OCI-M2 (cell line): ENCODE measurements around the gene RYR1.
"Not testable (repeated sequence)": the region's sequence is repeated elsewhere in the genome, so short reads cannot be mapped to it uniquely, and the experiment has no call there.

ENCODE experiments used
- DNase-seq: peaks from one replicate; lab custom pipeline; 2025; ENCODE audit not compliant: unreplicated experiment; lab: John Stamatoyannopoulos, UW

Gene RYR1

DNA sequence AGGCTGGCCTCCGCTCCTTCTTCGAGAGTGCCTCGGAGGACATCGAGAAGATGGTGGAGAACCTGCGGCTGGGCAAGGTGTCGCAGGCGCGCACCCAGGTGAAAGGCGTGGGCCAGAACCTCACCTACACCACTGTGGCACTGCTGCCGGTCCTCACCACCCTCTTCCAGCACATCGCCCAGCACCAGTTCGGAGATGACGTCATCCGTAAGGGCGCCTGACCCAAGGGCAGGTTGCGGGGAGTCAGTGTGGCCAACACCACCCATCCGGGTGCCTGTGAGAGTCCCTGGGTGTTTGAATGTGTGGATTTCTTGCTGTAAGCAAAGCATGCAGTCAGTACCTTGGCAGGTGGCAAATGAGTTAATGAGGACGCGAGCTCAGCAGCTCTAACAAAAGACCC is 78.8 kb downstream of the RYR1 start:
- DNase-seq, result no peak

DNA sequence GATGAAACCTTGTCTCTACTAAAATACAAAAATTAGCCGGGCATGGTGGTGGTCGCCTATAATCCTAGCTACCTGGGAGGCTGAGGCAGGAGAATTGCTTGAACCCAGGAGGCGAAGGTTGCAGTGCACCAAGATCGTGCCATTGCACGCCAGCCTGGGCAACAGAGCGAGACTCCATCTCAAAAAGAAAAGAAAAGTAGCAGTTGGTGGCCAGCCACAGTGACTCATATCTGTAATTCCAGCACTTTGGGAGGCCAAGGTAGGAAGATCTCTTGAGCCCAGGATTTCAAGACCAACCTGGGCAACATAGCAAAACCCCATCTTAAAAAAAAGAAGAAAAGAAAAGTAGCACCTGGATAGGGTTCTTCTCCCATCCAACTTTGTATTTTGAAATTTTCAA is 79.7 kb downstream of the RYR1 start:
- DNase-seq, result not testable (repeated sequence)

DNA sequence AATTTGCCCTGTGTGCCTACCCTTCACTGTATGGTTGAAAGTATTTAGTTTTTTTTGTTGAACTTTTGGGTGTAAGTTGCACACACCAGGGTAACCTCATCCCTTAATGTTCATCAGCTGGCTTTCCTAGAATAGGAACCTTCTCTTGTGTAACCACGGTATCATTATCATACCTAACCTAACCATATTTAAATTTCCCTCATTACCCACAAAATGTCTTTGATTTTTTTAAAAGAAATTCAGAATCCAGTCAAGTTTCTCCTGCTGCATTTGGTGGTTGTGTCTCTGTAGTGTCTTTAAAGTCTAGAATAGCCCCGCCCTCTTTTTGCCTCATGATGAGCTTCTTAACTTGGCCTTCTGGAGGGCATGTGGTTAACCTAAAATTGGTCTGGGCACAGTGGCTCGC is 80.3 kb downstream of the RYR1 start:
- DNase-seq, result no peak

DNA sequence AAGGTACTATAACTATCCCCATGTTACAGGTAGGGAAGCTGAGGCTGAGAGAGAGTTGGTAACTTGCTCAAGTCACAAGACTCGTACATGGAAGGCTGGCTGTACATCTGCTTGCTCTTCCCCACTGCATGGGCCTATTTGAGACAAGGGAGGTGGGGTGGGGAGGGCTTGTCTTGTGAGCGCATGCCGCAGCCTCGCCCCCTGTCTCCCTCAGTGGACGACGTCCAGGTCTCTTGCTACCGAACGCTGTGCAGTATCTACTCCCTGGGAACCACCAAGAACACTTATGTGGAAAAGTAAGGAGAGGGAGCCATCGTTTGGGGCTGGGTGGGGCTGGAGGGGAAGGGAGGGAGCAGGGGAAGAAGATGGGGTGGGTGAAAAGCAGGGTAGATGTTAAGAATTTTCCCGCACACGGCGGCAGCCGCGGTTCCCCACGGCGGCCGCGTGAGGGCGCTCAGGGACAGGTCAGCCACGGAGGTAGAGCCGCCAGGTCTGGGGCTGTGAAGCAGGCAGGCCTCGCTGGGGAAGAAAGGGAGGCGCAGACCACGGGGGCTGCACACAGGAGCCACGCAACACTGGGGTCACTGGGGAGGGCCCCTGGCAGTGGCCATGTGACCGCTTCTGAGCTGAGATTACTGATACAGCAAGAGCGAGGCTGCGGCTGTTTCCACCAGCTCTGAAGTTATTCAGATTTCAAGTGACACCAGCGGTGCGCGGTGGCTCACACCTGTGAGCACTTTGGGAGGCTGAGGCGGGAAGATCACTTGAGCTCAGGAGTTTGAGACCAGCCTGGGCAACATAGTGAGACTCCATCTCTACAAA is 81.5 kb downstream of the RYR1 start:
- DNase-seq, result peak; percentile 56

- DNase-seq, result no peak
Observed at GRCh38 chr19:38515896-38516295, 82.4 kb downstream of the RYR1 start.

GRCh38 chr19:38516802-38517201 is 83.3 kb downstream of the RYR1 start:
- no peak for DNase-seq

DNA sequence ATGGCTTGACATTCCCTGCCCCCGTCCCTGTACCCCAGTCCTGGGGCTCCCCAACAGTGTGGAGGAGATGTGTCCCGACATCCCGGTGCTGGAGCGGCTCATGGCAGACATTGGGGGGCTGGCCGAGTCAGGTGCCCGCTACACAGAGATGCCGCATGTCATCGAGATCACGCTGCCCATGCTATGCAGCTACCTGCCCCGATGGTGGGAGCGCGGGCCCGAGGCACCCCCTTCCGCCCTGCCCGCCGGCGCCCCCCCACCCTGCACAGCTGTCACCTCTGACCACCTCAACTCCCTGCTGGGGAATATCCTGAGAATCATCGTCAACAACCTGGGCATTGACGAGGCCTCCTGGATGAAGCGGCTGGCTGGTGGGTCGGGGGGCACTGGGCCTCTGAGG is 83.8 kb downstream of the RYR1 start:
- no peak for DNase-seq

GRCh38 chr19:38517980-38518379 is 84.5 kb downstream of the RYR1 start:
- not testable (repeated sequence) for DNase-seq

DNA sequence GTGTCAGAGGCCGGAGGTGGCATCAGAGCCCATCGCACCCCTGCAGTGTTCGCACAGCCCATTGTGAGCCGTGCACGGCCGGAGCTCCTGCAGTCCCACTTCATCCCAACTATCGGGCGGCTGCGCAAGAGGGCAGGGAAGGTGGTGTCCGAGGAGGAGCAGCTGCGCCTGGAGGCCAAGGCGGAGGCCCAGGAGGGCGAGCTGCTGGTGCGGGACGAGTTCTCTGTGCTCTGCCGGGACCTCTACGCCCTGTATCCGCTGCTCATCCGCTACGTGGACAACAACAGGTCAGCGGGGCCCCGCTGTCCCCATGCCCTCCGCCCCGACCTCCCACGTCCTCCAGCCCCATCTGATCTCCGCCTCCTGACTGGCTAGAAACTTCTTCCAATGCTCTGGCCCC is 85.7 kb downstream of the RYR1 start:
- DNase-seq, result no peak

DNA sequence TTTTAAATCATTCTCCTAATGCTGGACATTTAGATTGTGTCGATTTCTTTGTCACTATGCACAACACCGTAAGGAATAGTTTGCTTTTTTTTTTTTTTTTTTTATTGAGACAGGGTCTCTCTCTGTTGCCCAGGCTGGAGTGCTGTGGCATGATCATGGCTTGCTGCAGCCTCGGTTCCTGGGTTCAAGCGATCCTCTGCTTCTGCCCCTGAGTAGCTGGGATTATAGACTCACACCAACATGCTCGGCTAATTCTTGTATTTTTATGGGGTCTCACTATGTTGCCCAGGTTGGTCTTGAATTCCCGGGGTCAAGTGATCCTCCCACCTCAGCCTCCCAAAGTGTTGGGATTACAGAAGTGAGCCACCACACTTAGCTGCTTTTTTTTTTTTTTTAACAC is 86.5 kb downstream of the RYR1 start:
- DNase-seq, result no peak

DNA sequence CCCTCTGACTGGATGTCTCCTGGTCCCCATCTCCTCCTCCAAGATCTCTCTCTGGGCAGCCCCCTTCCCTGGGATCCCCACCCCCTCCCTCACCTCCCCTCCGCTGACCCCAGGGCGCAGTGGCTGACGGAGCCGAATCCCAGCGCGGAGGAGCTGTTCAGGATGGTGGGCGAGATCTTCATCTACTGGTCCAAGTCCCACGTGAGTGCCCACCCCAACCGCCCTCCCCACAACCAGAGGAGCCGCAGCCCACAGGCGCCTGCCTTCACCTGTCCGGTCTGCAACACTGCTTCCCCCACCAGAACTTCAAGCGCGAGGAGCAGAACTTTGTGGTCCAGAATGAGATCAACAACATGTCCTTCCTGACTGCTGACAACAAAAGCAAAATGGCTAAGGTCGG is 89.4 kb downstream of the RYR1 start:
- no peak for DNase-seq

DNA sequence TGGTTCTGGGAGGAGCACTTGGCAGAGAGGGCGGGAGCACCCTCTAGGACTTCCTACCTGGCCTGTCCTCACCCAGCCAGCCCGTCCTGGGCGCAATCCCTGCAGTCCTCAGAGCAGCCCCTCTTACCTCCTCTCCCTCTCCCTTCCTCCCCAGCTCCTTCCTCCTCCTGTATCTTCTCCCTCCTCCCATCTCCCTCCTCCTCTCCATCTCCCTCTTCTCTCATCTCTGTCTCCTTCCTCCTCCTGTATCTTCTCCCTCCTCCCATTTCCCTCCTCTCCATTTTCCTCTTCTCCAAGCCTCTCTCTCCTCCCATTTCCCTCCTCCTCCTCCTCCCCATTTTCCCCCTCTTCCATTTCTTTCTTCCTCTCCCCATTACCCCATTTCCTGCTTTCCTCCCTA is 89.8 kb downstream of the RYR1 start:
- DNase-seq, result no peak

- no peak for DNase-seq
Observed at GRCh38 chr19:38524369-38524768, 90.9 kb downstream of the RYR1 start.

DNA sequence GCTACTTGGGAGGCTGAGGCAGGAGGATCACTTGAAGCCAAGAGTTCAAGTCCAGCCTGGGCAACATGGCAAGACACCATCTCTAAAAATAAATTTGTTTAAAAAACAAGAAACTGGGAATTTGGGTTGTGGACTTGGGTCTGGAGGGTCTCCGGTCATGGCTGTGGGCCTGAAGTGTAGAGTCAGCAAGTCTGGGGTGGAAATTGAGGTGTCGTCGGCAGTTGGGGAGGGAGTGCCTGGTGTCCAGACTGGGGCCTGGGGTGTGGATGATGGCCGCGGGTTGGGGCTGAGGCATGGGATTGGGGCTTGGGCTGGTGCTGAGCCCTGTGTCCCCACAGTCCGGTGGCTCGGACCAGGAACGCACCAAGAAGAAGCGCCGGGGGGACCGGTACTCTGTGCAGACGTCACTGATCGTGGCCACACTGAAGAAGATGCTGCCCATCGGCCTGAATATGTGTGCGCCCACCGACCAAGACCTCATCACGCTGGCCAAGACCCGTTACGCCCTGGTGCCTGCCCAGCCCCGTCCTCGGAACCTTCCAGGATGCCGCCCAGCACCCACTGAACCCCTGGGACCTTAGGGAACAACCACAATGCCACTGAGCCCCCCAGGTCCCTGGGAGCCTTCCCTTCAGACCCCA is 91.6 kb downstream of the RYR1 start:
- no peak for DNase-seq

DNA sequence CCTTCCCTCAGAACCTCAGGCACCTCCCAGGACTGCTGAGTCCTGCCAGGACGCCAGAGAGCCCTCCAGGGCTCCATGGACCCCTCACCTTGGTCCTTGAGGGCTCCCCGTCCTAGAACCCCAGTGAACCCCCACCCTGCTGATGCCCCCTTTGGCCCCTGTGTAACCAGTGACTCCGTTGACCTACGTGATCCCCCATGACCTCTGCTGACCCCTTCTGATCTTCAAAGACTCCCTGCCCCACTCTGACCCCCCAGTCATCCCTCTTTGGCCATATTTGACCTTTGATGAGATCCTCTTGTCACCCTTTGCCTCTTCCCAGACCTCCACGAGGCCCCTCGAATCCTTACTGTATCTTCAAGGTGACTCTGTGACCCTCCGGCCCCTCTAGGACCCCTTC is 92.9 kb downstream of the RYR1 start:
- DNase-seq, result no peak

GRCh38 chr19:38527466-38528136 is 94.1 kb downstream of the RYR1 start:
- no peak for DNase-seq

GRCh38 chr19:38528213-38528755 is 94.8 kb downstream of the RYR1 start:
- DNase-seq, result no peak

DNA sequence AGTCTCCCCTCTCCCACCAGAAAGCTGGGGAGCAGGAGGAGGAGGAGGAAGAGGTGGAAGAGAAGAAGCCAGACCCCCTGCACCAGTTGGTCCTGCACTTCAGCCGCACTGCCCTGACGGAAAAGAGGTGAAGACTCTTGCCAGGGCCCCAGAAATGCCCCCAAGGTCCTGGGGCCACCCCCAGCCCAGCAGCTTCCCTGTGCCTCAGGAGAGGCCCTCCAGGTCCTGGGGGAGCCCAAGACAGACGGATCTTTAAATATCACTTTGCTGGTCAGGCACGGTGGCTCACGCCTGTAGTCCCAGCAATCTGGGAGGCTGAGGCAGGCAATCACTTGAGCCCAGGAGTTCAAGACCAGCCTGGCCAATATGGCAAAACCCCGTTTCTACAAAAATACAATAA is 95.4 kb downstream of the RYR1 start:
- DNase-seq, result no peak

GRCh38 chr19:38531515-38531914 is 98.0 kb downstream of the RYR1 start:
- DNase-seq, result no peak

DNA sequence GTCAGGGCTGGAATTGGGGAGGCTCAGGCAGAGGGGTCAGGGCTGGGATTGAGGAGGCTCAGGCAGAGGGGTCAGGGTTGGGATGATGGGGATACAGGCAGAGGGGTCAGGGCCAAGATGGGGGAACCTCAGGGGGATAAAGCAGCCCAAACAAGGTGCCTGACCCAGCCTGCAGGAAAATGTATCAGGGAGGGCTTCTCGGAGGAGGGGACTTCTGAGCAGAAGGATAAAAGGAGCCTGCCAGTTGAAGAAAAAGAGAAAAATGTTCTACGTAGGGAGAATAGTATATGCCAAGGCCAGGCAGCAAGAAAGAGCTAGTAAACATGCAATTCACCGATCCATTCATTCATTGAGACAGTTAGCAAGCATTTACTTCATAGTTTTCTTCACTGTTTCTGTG is 99.4 kb downstream of the RYR1 start:
- no peak for DNase-seq

DNA sequence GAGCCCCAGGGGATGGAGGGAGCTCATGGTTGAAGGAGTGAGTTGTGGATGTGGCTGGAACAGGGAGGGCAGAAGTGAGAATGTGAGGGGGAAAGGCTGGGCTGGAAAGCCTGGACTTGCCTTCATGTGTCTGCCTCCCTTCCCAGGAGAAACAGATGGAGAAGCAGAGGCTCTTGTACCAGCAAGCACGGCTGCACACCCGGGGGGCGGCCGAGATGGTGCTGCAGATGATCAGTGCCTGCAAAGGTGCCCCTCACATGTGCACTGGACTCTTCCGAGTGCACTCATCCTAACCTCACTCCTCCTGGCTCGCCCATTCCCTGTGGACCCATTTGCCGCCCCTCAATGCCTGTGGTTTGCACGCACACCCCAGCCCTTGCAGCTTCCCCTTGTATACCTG is 101.1 kb downstream of the RYR1 start:
- DNase-seq, result no peak

GRCh38 chr19:38535212-38535611 is 101.7 kb downstream of the RYR1 start:
- DNase-seq, result no peak
